ENCODE results near the gene WDFY3.

GRCh38 chr4:84913176-84913575 is 53.3 kb downstream of the WDFY3 start:
- TF ChIP-seq CTCF (IDR thresholded peaks at IDR 0.05 in 2 of 3, conservative IDR thresholded peaks at IDR 0.05 in 1 of 3; ENCODE audit: borderline replicate concordance in 1 of 3, insufficient read depth in 1 of 3, low read depth in 2 of 3, low read length in 2 of 3): no peak
- TF ChIP-seq JUND (IDR thresholded peaks at IDR 0.05): no peak
- no peak for TF ChIP-seq SIN3A (IDR thresholded peaks at IDR 0.05; ENCODE audit: low read depth)
- no peak for TF ChIP-seq POLR2AphosphoS5 (IDR thresholded peaks at IDR 0.05; ENCODE audit: low read depth, low read length)
- TF ChIP-seq SP1 (IDR thresholded peaks at IDR 0.05; ENCODE audit: low read depth): no peak
- TF ChIP-seq POLR2A (IDR thresholded peaks at IDR 0.05; ENCODE audit: borderline replicate concordance, extremely low read depth, insufficient read depth, insufficient read length): no peak
- no peak for TF ChIP-seq RAD21 (IDR thresholded peaks at IDR 0.05; ENCODE audit: low read depth)

Data from HCT116 (cell line).